Breast epithelium (tissue), 3 donors: ENCODE results near the gene GPR35.

Experiments
- CTCF ChIP-seq, 3 donors: fragments of 450-650 bp; IDR thresholded peaks; one replicate each; pipeline ENCODE4 v1.5.1; 2016 to 2017; ENCODE audit warnings: antibody characterized with exemption in 3 of 3, mild to moderate bottlenecking in 3 of 3, moderate library complexity in 3 of 3
- POLR2A ChIP-seq: fragments of 450-650 bp; IDR thresholded peaks from one replicate; pipeline ENCODE4 v1.6.1; 2016; ENCODE audit warnings: antibody characterized with exemption, mild to moderate bottlenecking, moderate library complexity
- POLR2AphosphoS5 ChIP-seq, 3 donors: sonication (generic); formaldehyde crosslinking; IDR thresholded peaks; one replicate each; pipeline ENCODE4 v1.6.1; 2017; ENCODE audit warnings: antibody characterized with exemption in 3 of 3

GRCh38 chr2:240594511-240595380 lies 30.5 kb upstream of the GPR35 start:
- no peak for TF ChIP-seq CTCF (IDR thresholded peaks at IDR 0.05)
- TF ChIP-seq POLR2A: no peak
- no peak for TF ChIP-seq POLR2AphosphoS5 (IDR thresholded peaks at IDR 0.05)
